Panc1 (cell line): ENCODE measurements around the gene AFF2. TPM values are rescaled to one million over a fixed set of nuclear protein-coding genes. Genes with fewer than 3 reads are reported as not detected.

Source experiments
- ATAC-seq: fragments of 200-7000 bp; cut with Tn5 transposase; 2 replicates; pipeline ENCODE4 v1.9.1; 2020; ENCODE audit warnings: mild to moderate bottlenecking, moderate library complexity
- BruUV-seq: library from RNA; stranded (reverse); fragments of 400-500 nt; replicated peaks from 2 replicates; lab custom pipeline; 2021; lab: Mats Ljungman, UMichigan
- CTCF ChIA-PET: fragments of 300-600 bp; sonication (Branson Sonifier 250); formaldehyde crosslinking; loops from one replicate; lab custom pipeline; 2022; ENCODE audit warnings: antibody characterized with exemption; lab: Charles Lee
- POLR2A ChIA-PET: fragments of 300-600 bp; sonication (Branson Sonifier 250); formaldehyde crosslinking; loops from one replicate; lab custom pipeline; 2022; ENCODE audit warnings: antibody characterized with exemption; lab: Charles Lee
- DNase-seq: peaks from one replicate; pipeline ENCODE4 v3.0.0-alpha.2; 2010; ENCODE audit warnings: low read depth, low spot score
- H3K27ac ChIP-seq: 2 replicates; pipeline ENCODE4 v1.5.1; 2011; ENCODE audit warnings: mild to moderate bottlenecking, low read length, inconsistent platforms
- H3K27me3 ChIP-seq: fragments of 200-500 bp; sonication (Bioruptor generic); 2 replicates; pipeline ENCODE4 v1.6.0; 2014; ENCODE audit warnings: low read length, inconsistent platforms; ENCODE audit not compliant: control insufficient read depth, insufficient read depth
- H3K36me3 ChIP-seq: fragments of 200-500 bp; sonication (Bioruptor generic); 2 replicates; pipeline ENCODE4 v1.5.1; 2014; ENCODE audit warnings: inconsistent platforms, mild to moderate bottlenecking, low read length, moderate library complexity; ENCODE audit not compliant: control insufficient read depth, insufficient read depth
- H3K4me1 ChIP-seq: 2 replicates; pipeline ENCODE4 v1.5.1; 2011; ENCODE audit warnings: inconsistent platforms, mild to moderate bottlenecking, low read length, moderate library complexity; ENCODE audit not compliant: control insufficient read depth, insufficient read depth
- H3K4me3 ChIP-seq, 2 experiments: 2 replicates each; pipeline ENCODE4 v1.5.1; 2011 to 2012; ENCODE audit warnings: low read depth in 2 of 2, low read length in 2 of 2, mild to moderate bottlenecking in 2 of 2, inconsistent platforms in 1 of 2, moderate library complexity in 1 of 2
- H3K9me3 ChIP-seq: fragments of 200-500 bp; sonication (Bioruptor generic); 2 replicates; pipeline ENCODE4 v1.5.1; 2014; ENCODE audit warnings: low read depth, mild to moderate bottlenecking, inconsistent platforms, low read length, moderate library complexity; ENCODE audit not compliant: control insufficient read depth, insufficient read depth
- CTCF ChIP-seq: fragments of 450-650 bp; IDR thresholded peaks from 2 replicates; pipeline ENCODE4 v1.5.1; 2017; ENCODE audit warnings: mild to moderate bottlenecking
- POLR2AphosphoS5 ChIP-seq: IDR thresholded peaks from 2 replicates; pipeline ENCODE4 v1.6.1; 2012; ENCODE audit warnings: mild to moderate bottlenecking, low read depth, low read length, moderate library complexity
- SIN3A ChIP-seq: IDR thresholded peaks from 2 replicates; pipeline ENCODE4 v1.6.1; 2012; ENCODE audit warnings: low read depth, mild to moderate bottlenecking, low read length, moderate library complexity, borderline replicate concordance; ENCODE audit not compliant: insufficient read depth
- TCF7L2 ChIP-seq: IDR thresholded peaks from 2 replicates; pipeline ENCODE4 v1.6.1; 2011; ENCODE audit warnings: mild to moderate bottlenecking, low read depth, low read length, inconsistent platforms
- in situ Hi-C: cut with HindIII; loops from 2 replicates; pipeline ENCODE4 v1.10.0; 2016; ENCODE audit warnings: low sequenced_read_pairs, low pct_unique_long_range_greater_than_20kb
- intact Hi-C: fragments of 100-400 bp; cut with micrococcal nuclease; formaldehyde crosslinking; loops from one replicate; pipeline ENCODE4 v1.10.0; 2022; ENCODE audit not compliant: unreplicated experiment
- total RNA-seq: library from RNA; stranded (reverse); gene quantifications from one replicate; pipeline ENCODE4 v1.2.1, GENCODE V29; 2021; ENCODE audit not compliant: unreplicated experiment
- TF ChIP-seq, protein P1 (sequence below), 2 experiments: IDR thresholded peaks; 2 replicates each; pipeline ENCODE4 v1.6.1; 2011 to 2012; ENCODE audit warnings: low read depth in 2 of 2, control low read depth in 1 of 2, low read length in 1 of 2, mild to moderate bottlenecking in 1 of 2, moderate library complexity in 1 of 2; ENCODE audit not compliant: insufficient read depth in 1 of 2

AFF2 gene
- total RNA-seq, 1 experiment from 2014 or later, result 0.05 TPM

DNA sequence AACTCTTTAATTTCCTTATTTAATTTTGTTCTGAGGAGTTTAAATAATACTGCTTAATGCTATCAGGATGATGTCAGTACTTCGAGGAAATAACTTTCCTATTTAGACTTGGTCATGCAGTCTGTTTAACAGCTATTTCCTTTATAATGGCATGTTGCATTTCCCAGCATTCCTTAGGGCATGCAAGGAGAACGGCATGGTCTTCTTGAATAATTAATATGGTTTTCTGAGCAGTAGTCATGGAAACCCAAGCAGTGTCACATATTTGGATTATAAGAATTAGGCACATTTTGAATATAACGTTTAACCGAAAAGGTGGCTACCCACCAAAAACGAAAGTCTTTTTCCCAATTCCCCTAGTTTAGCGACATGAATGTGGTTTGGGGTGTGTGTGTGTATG is 76.0 kb downstream of the AFF2 start:
- in situ Hi-C loops, result no loop called here
- ChIA-PET POLR2A (no interaction called here), CTCF (no interaction called here)
- Histone ChIP-seq H3K36me3 (no peaks in the 10 kb centered on the region), H3K4me3 (no peak overlapping the region), H3K9me3 (no peaks in the 10 kb centered on the region), H3K4me1 (no peaks in the 10 kb centered on the region), H3K27me3 (no peaks in the 10 kb centered on the region), H3K27ac (no peak overlapping the region)
- no TSS peak for BruUV-seq
- ATAC-seq (no peak), DNase-seq (no peak)
- no peak for TF ChIP-seq TCF7L2
- TF ChIP-seq, protein P1, sequence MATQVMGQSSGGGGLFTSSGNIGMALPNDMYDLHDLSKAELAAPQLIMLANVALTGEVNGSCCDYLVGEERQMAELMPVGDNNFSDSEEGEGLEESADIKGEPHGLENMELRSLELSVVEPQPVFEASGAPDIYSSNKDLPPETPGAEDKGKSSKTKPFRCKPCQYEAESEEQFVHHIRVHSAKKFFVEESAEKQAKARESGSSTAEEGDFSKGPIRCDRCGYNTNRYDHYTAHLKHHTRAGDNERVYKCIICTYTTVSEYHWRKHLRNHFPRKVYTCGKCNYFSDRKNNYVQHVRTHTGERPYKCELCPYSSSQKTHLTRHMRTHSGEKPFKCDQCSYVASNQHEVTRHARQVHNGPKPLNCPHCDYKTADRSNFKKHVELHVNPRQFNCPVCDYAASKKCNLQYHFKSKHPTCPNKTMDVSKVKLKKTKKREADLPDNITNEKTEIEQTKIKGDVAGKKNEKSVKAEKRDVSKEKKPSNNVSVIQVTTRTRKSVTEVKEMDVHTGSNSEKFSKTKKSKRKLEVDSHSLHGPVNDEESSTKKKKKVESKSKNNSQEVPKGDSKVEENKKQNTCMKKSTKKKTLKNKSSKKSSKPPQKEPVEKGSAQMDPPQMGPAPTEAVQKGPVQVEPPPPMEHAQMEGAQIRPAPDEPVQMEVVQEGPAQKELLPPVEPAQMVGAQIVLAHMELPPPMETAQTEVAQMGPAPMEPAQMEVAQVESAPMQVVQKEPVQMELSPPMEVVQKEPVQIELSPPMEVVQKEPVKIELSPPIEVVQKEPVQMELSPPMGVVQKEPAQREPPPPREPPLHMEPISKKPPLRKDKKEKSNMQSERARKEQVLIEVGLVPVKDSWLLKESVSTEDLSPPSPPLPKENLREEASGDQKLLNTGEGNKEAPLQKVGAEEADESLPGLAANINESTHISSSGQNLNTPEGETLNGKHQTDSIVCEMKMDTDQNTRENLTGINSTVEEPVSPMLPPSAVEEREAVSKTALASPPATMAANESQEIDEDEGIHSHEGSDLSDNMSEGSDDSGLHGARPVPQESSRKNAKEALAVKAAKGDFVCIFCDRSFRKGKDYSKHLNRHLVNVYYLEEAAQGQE (IDR thresholded peaks at IDR 0.05; ENCODE audit: insufficient read depth in 1 of 2, low read depth in 2 of 2, low read length in 1 of 2), result no peak
- TF ChIP-seq POLR2AphosphoS5, result no peak
- no peak for TF ChIP-seq CTCF
- TF ChIP-seq SIN3A, result no peak
- intact Hi-C loops, result no loop called here

DNA sequence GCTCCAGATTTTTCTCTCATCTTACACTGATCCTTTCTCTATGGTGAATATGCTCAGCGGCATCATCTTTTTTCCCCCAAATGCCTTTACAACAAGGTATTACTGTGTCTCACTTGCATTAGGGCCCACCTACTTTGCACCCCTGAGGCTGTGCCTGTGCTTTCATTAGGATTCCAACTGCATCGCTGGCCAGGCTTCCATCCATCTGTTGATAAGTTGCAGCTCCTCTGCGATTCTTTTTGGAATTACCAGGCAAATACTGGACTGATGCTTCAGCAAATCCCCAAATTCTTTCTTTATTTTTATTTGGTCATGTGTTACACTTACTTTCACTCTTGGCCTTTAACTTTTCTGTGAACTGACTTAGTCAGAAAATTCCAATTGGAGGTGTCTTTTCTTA is 77.3 kb downstream of the AFF2 start:
- ATAC-seq (no peak), DNase-seq (no peak)
- Histone ChIP-seq H3K27ac (no peak overlapping the region), H3K27me3 (no peaks in the 10 kb centered on the region), H3K36me3 (no peaks in the 10 kb centered on the region), H3K4me3 (no peak overlapping the region), H3K4me1 (no peaks in the 10 kb centered on the region), H3K9me3 (no peaks in the 10 kb centered on the region)
- ChIA-PET CTCF (no interaction called here), POLR2A (no interaction called here)
- in situ Hi-C loops (no loop called here), intact Hi-C loops (no loop called here)
- no TSS peak for BruUV-seq
- no peak for TF ChIP-seq CTCF
- TF ChIP-seq POLR2AphosphoS5, result no peak
- TF ChIP-seq SIN3A, result no peak
- TF ChIP-seq, protein P1 (IDR thresholded peaks at IDR 0.05; ENCODE audit: insufficient read depth in 1 of 2, low read depth in 2 of 2, low read length in 1 of 2), result no peak
- no peak for TF ChIP-seq TCF7L2
